Dedifferentiated amniotic fluid mesenchymal stem cell (primary cell): Measurements from ENCODE around the gene STARD3.

ENCODE experiments used
- DNase-seq: peaks from one replicate; pipeline ENCODE4 v3.0.0-alpha.2; 2016; ENCODE audit errors: extremely low spot score

Gene STARD3

GRCh38 chr17:39638317-39638716 lies 1.4 kb downstream of the STARD3 start:
- DNase-seq: no peak

- DNase-seq: no peak
Measured at GRCh38 chr17:39639043-39639442, 2.1 kb downstream of the STARD3 start.

GRCh38 chr17:39639566-39640458 lies 2.9 kb downstream of the STARD3 start:
- no peak for DNase-seq

- no peak for DNase-seq
Measured at GRCh38 chr17:39640591-39641031, 3.7 kb downstream of the STARD3 start.

- DNase-seq: no peak
Measured at GRCh38 chr17:39641097-39641496, 4.2 kb downstream of the STARD3 start.

GRCh38 chr17:39641883-39642282 lies 4.9 kb downstream of the STARD3 start:
- no peak for DNase-seq

- DNase-seq: no peak
Measured at GRCh38 chr17:39642291-39643074, 5.5 kb downstream of the STARD3 start.

GRCh38 chr17:39643271-39643670 lies 6.3 kb downstream of the STARD3 start:
- no peak for DNase-seq

GRCh38 chr17:39647256-39647655 lies 10.3 kb downstream of the STARD3 start:
- DNase-seq: no peak

- peak; percentile 23 for DNase-seq
Measured at GRCh38 chr17:39648616-39649366, 11.8 kb downstream of the STARD3 start.

- DNase-seq: no peak
Measured at GRCh38 chr17:39650121-39650579, 13.2 kb downstream of the STARD3 start.

- no peak for DNase-seq
Measured at GRCh38 chr17:39651923-39652586, 15.1 kb downstream of the STARD3 start.

GRCh38 chr17:39652587-39653315 lies 15.8 kb downstream of the STARD3 start:
- DNase-seq: no peak

GRCh38 chr17:39653316-39653661 lies 16.3 kb downstream of the STARD3 start:
- no peak for DNase-seq

GRCh38 chr17:39653662-39654331 lies 16.9 kb downstream of the STARD3 start:
- DNase-seq: no peak

- DNase-seq: no peak
Measured at GRCh38 chr17:39655105-39655504, 18.2 kb downstream of the STARD3 start.

- DNase-seq: no peak
Measured at GRCh38 chr17:39658346-39658745, 21.4 kb downstream of the STARD3 start.

GRCh38 chr17:39658760-39659159 lies 21.8 kb downstream of the STARD3 start:
- DNase-seq: no peak

- no peak for DNase-seq
Measured at GRCh38 chr17:39659279-39660010, 22.5 kb downstream of the STARD3 start.

GRCh38 chr17:39660011-39660360 lies 23.0 kb downstream of the STARD3 start:
- DNase-seq: no peak
